Diencephalon (tissue), 1 donor: Measurements from ENCODE around the gene SUPT5H. TPM values are rescaled to one million over a fixed set of nuclear protein-coding genes. Genes with fewer than 3 reads are reported as not detected.

ENCODE experiments used
- small RNA-seq: library from RNA; depleted of rRNA; stranded (forward); fragments of <200 nt; gene quantifications from one replicate; pipeline ENCODE3, GENCODE V24; 2014
- total RNA-seq: library from RNA; depleted of rRNA; stranded (reverse); fragments of >200 nt; gene quantifications from one replicate; pipeline ENCODE4 v1.2.3, GENCODE V29; 2014

Gene SUPT5H
- total RNA-seq = 54.4 TPM

DNA sequence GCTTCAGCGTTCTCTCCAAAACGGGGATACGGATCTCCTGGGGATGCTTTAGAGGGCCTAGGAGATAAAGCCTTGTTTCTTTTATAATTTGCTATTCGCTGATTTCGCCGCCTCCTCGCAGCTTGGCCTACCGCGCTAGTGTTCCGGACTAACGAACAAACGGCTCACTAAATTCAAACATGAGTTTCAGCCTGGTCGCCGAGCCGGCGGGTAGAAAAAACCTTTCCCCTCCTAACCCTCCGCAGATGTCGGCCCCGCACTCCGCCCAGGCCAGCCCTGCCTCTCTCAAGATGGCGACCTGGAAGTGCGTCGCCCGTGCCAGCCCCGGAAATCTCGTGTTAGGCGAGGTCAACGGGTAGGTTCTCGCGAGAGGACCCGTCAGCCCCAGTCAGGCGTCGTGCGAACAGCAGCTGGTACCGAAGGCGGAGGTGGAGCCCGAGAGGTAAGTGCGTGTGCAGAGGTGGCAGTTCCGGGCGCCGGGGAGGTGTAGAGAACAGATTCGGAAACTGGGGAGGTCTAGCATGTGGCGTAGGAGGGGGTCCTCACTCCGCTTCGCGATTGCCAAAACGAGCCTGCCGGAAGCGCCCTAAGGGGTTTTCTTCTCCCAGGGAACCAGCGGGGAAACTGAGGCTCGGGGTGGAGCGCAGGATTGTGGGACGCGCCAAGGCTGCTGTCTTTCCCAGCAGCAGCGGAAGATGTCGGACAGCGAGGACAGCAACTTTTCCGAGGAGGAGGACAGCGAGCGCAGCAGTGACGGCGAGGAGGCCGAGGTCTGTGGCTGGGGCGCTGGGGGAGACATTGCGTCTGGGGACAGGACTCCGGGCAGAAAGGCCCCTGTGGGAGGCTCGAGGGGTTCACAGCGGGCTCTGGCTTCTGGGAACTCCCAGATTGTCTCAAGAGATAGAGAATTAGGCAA is at the start of gene SUPT5H:
Gene SUPT5H, plus strand, starts transcription at position 387 of the 916 bp plus-strand sequence. Its CDS starts 309 bp downstream, at position 696.

DNA sequence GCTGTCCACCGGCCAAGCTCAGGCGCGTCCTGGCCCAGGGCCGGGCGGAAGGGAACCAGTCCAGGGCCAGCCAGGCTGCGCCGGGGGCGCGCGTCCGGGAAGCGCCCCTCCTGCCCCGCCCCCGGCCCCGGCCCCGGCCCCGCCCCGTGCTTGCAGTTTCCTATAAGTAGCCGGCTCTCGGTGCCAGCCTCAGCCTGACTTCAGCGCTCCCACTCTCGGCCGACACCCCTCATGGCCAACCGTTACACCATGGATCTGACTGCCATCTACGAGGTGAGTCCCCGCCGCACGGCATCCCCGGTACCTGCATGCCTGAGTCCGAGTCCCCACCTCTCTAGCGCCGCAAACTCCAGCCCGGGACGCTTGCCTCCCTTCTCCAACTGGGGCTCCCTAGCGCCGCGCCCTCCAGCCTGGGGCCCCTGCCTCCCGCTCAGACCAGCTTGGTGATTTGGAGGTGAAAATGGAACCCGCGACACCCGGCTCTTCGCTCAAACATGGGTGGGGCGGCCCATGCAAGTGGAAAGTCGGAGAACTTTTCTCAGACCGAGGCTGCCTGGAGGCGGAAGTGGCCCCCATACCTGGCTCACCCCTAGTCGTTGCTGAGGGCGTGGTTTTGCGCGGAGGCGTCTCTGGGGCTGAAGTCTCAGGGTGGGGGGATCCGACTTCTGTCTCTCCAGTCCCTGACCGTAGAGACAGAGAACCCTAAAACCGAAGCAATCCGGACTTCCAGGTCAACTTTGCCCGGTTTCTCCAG is 38.5 kb upstream of the SUPT5H start, which contains the start of gene ZFP36:
Gene ZFP36, plus strand, starts transcription at position 192 of the 754 bp plus-strand sequence. Its CDS starts 58 bp downstream, at position 250.

DNA sequence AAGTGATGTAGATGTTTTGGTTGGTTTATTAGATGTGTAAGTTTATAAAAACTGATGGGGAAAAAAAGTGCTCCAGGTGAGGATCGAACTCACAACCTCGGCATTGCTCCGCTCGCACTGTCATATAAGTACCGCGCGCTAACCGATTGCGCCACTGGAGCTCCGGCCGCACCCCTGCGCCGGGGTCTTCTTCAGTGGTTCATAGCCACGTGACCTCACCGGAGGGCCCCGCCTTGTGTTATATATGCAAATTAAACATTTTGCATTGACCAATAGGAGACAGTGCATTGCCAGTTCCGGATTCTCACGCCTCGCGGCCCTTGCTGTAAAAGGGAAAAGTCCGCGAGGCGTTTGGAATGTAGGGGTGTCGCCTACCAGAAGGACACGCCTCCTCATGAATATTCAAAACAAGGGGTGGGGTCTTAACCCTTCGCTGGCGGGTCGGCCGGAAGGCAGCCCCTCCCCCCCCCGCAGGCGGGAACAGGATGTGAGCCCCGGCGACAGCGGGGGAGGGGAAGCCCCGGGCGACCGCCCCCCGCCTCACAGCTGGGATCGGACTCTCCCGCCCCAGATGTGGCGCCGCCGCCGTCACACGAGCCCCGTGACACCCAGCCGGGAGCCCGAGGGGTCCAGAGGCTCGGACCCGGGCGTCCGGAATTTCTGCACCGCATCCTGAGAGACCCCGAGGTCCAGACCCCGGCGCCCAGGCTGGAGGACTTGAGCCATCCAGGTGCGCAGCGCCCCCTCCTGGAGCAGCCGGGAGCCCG is 33.1 kb upstream of the SUPT5H start, which contains the start of gene PLEKHG2:
Gene PLEKHG2, plus strand, starts transcription at position 570 of the 767 bp plus-strand sequence. CDS start 1,418 bp downstream, outside the sequence.

DNA sequence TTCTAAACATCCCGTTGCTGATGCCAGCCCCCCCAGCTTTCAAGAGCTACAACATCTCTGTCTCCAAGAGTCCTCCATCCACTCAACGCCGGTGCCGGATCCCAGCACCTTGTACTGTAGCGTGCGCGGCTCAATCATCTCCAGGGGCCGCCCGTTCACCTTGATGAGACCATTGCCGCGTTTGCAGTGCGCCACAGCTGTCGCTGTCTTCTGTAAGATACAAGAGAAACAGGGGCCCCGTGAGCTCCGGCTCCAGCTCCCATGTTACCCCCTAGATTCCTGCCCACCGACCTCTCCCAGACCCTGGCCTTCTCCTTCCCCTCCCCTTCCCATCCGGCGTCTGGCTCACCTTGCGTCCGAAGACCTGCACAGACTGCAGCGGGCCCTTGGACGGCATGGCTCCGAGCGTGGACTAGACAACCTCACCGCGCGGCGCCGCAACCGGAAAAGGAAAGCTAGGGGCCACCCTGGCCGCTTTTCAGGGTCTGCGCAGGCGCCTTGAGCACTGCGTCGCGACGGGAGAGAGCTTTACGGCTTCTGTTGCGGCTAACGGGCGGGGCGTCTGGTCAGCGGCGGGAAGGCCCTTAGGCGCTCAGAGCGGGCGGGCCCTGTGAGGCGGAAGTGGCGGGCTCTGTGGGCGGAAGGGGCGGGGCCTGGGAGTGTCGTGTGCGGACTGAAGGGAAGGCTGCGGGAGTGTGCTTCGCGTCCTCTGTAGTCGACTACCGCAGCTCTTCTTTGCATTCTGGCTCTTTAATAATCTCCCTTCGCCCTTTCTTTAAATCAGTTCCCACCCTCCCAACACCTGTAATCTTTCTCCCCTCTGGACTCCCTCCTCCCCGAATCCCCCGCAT is 9.7 kb upstream of the SUPT5H start, which contains the start of gene RPS16:
Gene RPS16, minus strand, starts transcription at position 451 of the 851 bp plus-strand sequence. Its CDS starts 54 bp downstream, at position 397.

DNA sequence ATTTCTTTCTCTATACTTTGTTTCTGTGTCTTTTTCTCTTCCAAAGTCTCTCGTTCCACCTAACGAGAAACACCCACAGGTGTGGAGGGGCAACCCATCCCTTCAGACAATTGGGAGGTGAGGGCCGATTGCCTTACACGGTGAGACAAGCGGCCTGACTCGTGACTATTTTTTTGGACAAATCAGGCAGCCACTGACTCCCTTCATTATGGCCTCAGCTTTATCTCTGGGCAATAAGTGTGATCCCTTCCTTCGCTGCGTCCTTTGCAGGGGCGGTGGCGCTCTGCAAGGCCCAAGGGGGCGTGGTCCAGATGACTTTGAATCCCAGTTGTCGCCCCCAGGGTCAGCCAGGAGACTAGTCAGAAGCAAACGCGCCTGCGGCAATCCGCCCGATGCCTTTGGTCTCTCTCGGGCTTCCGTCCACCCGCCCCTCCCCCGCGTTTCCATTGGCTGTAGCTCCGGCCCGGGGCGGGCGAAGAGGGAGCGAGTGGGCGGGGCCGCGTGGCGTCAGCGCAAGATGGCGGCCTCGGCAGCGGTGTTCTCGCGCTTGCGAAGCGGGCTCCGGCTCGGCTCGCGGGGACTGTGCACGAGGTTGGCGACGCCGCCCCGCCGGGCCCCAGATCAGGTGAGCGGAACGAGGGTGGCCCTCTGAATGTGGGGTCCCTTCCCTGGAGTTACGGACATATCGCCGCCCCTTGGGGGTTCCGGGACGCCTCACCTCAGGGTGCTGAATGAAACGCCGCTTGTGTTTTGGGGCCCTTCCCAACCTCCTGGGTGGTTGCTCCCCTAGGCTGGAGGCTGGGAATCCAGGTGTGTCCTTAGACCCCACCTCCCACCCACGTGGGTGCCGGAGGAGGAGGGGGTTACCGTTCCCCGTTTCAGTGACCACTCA is 35.2 kb downstream of the SUPT5H start, which contains the start of gene TIMM50:
Gene TIMM50, plus strand, starts transcription at position 502 of the 892 bp plus-strand sequence. Its CDS starts 16 bp downstream, at position 518.

DNA sequence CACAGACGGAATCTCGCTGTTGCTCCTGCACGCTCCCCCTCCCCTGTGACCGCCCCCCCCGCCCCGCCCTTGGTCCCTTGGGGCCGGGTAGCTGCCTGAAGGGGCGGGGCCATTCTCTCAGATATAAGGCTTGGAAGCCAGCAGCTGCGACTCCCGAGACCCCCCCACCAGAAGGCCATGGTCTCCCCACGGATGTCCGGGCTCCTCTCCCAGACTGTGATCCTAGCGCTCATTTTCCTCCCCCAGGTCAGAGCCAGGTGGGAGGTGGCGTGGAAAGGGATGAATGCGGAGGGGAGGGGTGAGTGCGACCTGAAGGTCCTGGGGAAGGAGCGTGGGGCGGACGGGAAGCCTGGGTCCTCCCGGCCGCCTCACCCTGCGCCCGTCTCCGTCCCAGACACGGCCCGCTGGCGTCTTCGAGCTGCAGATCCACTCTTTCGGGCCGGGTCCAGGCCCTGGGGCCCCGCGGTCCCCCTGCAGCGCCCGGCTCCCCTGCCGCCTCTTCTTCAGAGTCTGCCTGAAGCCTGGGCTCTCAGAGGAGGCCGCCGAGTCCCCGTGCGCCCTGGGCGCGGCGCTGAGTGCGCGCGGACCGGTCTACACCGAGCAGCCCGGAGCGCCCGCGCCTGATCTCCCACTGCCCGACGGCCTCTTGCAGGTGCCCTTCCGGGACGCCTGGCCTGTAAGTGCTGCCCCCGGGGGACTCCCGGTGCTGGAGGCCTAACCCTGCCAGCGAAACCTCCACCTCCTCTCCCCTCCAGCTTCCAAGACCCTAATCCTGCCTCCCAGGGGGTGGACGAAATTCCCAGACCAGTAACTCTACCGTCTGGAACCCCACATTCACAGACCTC is 53.6 kb downstream of the SUPT5H start, which contains the start of gene DLL3:
Gene DLL3, plus strand, starts transcription at position 150 of the 845 bp plus-strand sequence. Its CDS starts 28 bp downstream, at position 178.

DNA sequence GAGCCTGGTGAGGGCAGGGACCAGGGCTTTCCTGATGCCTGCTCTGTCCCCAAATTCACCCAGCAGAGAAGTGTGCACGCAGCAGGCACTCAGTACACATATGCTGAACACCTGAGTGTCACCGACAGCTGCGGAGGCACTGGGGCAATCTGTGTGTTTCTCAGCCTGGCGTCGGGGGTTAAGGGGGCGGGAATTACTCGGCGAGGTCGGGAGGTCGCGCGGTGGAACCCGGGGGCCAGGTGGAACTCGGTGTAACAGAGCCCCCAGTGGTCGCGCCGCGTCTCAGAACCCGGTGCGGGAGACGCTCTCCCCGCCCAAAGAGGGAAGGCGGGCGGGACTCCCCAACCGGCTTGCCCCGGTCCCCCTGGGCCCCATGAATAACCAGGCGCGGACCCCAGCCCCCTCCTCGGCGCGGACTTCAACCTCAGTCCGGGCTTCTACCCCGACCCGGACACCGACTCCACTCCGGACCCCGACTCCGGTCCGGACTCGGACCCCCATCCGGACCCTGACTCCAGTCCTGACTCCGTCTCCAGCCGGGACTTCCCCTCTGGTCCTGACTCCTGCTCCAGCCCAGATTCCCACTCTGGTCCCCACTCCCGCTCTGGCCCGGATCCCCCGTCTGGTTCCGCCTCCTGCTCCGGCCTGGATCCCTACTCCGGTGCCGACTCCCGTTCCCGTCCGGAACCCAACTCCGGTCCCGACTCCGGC is 69.6 kb downstream of the SUPT5H start, which contains the start of gene SELENOV:
Gene SELENOV, plus strand, starts transcription at position 300 of the 711 bp plus-strand sequence. Its CDS starts 74 bp downstream, at position 374.

Small RNAs within 50 kb of the gene (small RNA-seq; reads per million reads assigned to genes)
- gene MIR4530 = not detected

Other genes with a start within 250 kb of the SUPT5H start
- 0.23 TPM for gene NCCRP1, start 248.6 kb upstream of the SUPT5H start, total RNA-seq
- gene SYCN, start 241.3 kb upstream of the SUPT5H start, total RNA-seq = not detected
- not detected for gene IFNL3, start 200.6 kb upstream of the SUPT5H start, total RNA-seq
- not detected for gene IFNL4, start 196.7 kb upstream of the SUPT5H start, total RNA-seq
- gene IFNL2, start 177.2 kb upstream of the SUPT5H start, total RNA-seq = not detected
- gene IFNL1, start 149.2 kb upstream of the SUPT5H start, total RNA-seq = not detected
- 10.6 TPM for gene LRFN1, start 124.7 kb upstream of the SUPT5H start, total RNA-seq
- 3.5 TPM for gene GMFG, start 109.5 kb upstream of the SUPT5H start, total RNA-seq
- gene SAMD4B, start 103.2 kb upstream of the SUPT5H start, total RNA-seq = 23.1 TPM
- 31.4 TPM for gene PAF1, start 54.5 kb upstream of the SUPT5H start, total RNA-seq
- gene MED29, start 54.2 kb upstream of the SUPT5H start, total RNA-seq = 24.5 TPM
- 1.8 TPM for gene ZFP36, start 38.7 kb upstream of the SUPT5H start, total RNA-seq
- gene PLEKHG2, start 32.9 kb upstream of the SUPT5H start, total RNA-seq = 19.8 TPM
- gene RPS16, start 9.6 kb upstream of the SUPT5H start, total RNA-seq = 146 TPM
- 48.9 TPM for gene TIMM50, start 35.3 kb downstream of the SUPT5H start, total RNA-seq
- gene DLL3, start 53.4 kb downstream of the SUPT5H start, total RNA-seq = 17.5 TPM
- gene SELENOV, start 69.6 kb downstream of the SUPT5H start, total RNA-seq = not detected
- gene EID2B, start 87.3 kb downstream of the SUPT5H start, total RNA-seq = 23.1 TPM
- 24.0 TPM for gene EID2, start 94.6 kb downstream of the SUPT5H start, total RNA-seq
- gene LGALS13, start 156.9 kb downstream of the SUPT5H start, total RNA-seq = not detected
- gene LGALS16, start 210.3 kb downstream of the SUPT5H start, total RNA-seq = not detected